DOHH2 (cell line): ENCODE data around the gene BBS7.

ENCODE experiments used
- CTCF ChIP-seq: fragments of 200-600 bp; sonication (generic); IDR thresholded peaks from one replicate; pipeline ENCODE4 v1.5.1; 2014; ENCODE audit warnings: antibody characterized with exemption, mild to moderate bottlenecking, low read depth, low read length; ENCODE audit not compliant: poor library complexity, severe bottlenecking
- EZH2phosphoT487 ChIP-seq: fragments of 200-600 bp; sonication (generic); IDR thresholded peaks from 2 replicates; pipeline ENCODE4 v1.6.1; 2017; ENCODE audit warnings: borderline replicate concordance, mild to moderate bottlenecking, antibody characterized with exemption, low read length, moderate library complexity, mixed read lengths

- TF ChIP-seq CTCF (no peak), EZH2phosphoT487 (no peak)
Observed at GRCh38 chr4:121785479-121785878, 84.8 kb downstream of the BBS7 start.
